GM12874 (cell line): ENCODE measurements around the gene STAT5B.

Experiments used
- TF ChIP-seq, protein P1 (sequence below): IDR thresholded peaks from 2 replicates; pipeline ENCODE4 v1.5.1; 2011; ENCODE audit warnings: low read depth, mild to moderate bottlenecking, control low read depth, low read length, moderate library complexity; ENCODE audit not compliant: insufficient read depth

The STAT5B gene

DNA sequence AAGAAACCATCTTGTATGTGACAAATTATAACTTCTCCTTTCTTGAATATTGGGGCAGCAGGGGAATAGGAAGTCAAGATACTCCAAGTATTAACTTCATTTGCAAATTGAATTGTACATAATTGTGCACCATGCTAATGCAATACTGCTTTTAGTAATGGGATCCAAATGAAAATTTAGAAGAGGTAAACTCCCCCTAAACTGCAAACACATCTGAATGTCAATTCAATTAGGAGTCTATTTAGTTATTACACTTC, 4.5 kb downstream of the STAT5B start:
- TF ChIP-seq, protein P1, sequence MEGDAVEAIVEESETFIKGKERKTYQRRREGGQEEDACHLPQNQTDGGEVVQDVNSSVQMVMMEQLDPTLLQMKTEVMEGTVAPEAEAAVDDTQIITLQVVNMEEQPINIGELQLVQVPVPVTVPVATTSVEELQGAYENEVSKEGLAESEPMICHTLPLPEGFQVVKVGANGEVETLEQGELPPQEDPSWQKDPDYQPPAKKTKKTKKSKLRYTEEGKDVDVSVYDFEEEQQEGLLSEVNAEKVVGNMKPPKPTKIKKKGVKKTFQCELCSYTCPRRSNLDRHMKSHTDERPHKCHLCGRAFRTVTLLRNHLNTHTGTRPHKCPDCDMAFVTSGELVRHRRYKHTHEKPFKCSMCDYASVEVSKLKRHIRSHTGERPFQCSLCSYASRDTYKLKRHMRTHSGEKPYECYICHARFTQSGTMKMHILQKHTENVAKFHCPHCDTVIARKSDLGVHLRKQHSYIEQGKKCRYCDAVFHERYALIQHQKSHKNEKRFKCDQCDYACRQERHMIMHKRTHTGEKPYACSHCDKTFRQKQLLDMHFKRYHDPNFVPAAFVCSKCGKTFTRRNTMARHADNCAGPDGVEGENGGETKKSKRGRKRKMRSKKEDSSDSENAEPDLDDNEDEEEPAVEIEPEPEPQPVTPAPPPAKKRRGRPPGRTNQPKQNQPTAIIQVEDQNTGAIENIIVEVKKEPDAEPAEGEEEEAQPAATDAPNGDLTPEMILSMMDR = no peak

DNA sequence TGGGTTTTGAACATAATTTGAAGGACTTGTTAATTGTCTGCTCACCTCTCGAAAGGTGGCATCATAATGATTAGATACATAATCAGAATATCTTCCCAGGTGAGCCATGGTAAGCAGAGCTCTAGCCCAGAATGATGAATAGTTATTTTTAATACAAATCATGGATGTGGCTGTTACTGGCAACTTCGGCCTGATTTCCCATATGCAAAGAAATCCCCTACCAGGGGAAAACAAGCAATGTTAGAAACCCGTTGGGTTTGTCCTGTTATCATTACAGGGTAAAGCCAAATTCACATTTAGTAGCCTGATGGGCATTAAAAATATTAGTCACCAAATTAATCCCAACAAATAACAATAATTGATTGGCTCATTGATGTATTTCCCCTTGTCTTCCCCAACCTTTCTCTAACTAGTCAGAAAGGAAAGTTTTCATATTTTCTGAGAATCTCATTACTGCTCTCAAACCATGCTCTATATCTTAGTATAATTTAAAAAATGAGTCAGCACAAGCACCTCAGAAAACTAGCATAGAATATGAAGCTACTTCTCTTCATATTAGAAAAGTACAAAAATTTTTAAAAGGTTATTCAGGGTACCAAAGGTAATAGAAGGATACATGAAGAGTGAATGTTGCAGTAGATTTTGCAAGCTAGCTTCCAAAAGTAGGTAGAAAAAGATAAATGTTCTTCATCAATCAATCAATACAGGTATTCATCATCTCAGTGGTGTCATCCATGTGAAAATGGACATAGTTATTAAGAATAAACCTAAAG, 5.0 kb downstream of the STAT5B start:
- TF ChIP-seq, protein P1 = no peak

DNA sequence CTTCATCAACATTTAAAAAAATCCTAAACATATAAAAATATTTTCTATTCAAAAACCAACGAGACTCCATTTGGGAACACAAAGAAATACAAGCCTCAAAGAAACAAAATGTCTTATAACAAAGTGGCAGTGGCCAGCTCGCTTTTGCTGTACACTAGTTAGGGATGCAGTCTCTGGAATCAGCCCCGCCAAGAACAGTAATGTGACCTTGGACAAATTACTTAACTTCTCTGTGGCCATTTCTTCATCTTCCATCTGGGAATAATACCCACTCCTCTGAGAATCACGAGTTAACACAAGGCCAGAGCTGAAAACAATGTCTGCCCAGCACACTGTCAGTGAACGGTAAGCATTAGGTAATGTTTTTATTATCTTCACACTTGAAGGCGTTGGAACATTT, 5.6 kb downstream of the STAT5B start:
- TF ChIP-seq, protein P1 = no peak

DNA sequence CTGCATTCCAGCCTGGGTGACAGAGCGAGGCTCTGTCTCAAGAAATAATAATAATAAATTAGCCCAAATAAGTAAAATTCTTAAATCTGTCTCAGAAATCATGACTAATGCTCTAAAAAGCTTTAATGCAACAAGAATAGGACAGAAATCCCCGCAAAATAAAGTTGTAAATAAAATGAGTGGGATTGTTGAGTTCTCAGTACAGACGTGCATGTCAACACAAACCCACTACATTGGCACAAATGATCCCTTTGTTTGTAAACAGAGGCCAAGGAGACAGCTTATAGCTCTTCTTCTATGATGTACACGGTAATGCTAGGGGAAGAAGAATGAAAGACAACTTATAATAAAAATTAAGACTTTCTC, 6.0 kb downstream of the STAT5B start:
- TF ChIP-seq, protein P1 = no peak

DNA sequence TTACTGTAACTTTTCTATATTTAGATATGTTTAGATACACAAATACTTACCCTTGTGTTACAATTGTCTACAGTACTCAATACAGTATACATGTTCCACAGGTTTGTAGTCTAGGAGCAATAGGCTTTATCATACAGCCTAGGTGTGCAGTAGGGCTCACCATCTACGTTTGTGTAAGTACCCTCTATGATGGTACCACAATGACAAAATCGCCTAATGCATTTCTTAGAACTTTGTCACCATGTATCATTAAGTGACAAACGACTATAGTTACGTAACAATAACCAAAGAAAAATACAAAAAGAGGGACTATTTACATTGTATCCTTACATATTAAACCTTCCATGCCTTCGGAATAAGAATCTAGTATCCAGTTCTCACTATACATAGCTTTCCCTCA, 8.0 kb downstream of the STAT5B start:
- TF ChIP-seq, protein P1 = no peak

DNA sequence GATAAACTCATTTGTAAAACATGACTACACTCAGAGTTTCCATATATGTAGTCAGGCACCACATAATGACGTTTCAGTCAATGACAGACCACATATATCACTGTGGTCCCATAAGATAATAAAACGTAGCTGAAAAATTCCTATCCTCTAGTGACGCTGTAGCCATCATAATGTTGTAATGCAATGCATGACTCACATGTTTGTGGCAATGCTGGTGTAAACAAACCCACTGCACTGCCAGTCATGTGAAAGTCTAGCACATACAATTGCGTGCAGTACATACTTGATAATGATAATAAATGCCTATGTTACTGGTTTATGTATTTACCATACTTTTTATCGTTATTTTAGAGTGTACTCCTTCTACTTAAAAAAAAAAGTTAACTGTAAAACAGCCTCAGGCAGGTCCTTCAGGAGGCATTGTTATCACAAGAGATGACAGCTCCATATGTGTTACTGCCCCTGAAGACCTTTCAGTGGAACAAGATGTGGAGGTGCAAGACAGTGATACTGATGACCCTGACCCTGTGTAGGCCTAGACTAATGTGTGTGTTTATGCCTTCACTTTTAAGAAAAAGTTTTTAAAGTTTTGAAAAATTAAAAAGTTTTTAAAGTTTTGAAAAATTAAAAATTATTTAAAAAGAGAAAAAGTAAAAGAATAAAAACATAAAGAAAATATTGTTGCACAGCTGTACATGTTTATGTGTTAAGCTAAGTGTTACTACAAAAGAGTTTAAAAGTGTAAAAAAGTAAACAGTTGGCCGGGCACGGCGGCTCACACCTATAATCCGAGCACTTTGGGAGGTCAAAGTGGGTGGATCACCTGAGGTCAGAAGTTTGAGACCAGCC, 9.0 kb downstream of the STAT5B start:
- TF ChIP-seq, protein P1 = no peak

DNA sequence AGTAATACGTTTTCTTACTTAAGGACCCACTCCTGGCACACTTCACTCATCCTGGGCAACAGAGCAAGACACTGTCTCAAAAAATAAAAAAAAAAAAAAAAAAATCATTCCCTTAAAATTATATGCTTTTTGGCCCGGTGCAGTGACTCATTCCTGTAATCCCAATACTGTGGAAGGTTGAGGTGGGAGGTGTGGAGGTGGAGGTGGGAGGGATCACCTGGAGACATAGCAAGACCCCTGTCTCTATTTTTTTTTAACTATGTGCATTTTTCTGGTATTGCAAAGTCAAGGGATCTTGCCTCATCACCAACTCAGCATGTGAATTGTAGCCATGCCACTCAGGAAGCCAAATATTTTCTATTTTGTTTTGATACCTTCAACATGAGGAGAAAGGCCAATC, 9.7 kb downstream of the STAT5B start:
- TF ChIP-seq, protein P1 = no peak
